Suprapubic skin (tissue), 3 donors: ENCODE measurements around the gene ANKRD29.

Experiments
- CTCF ChIP-seq, 2 donors: fragments of 200-600 bp in 1 of 2; fragments of 450-650 bp in 1 of 2; sonication (generic) in 1 of 2; IDR thresholded peaks; one replicate each; pipeline ENCODE4 v1.5.1; 2016 to 2019; ENCODE audit warnings: antibody characterized with exemption in 2 of 2, mild to moderate bottlenecking in 1 of 2, moderate library complexity in 1 of 2
- EP300 ChIP-seq: sonication (generic); formaldehyde crosslinking; IDR thresholded peaks from one replicate; pipeline ENCODE4 v1.6.1; 2017; ENCODE audit warnings: antibody characterized with exemption

- TF ChIP-seq CTCF (IDR thresholded peaks at IDR 0.05) = no peak
- no peak for TF ChIP-seq EP300
Observed at GRCh38 chr18:23569299-23570063, 93.2 kb downstream of the ANKRD29 start.
